HFFc6 (cell line): ENCODE measurements around the gene UBXN6. TPM values are rescaled to one million over a fixed set of nuclear protein-coding genes. Genes with fewer than 3 reads are reported as not detected.

Experiments
- DNase-seq: peaks from one replicate; pipeline ENCODE4 v3.0.0-alpha.2; 2018
- H3K27ac Mint-ChIP-seq: 2 replicates; pipeline ENCODE4 v1.8.0; 2020; ENCODE audit warnings: mild to moderate bottlenecking, mixed read lengths
- H3K27me3 Mint-ChIP-seq: 2 replicates; pipeline ENCODE4 v1.8.0; 2021; ENCODE audit warnings: mild to moderate bottlenecking, moderate library complexity, mixed read lengths; ENCODE audit not compliant: insufficient read depth
- H3K36me3 Mint-ChIP-seq: 2 replicates; pipeline ENCODE4 v1.8.0; 2021; ENCODE audit warnings: low read depth, mixed read lengths
- H3K4me1 Mint-ChIP-seq: 2 replicates; pipeline ENCODE4 v1.8.0; 2020; ENCODE audit warnings: low read depth, mixed read lengths
- H3K4me3 Mint-ChIP-seq: 2 replicates; pipeline ENCODE4 v1.8.0; 2020; ENCODE audit warnings: mild to moderate bottlenecking, moderate library complexity, mixed read lengths
- H3K9me3 Mint-ChIP-seq: 2 replicates; pipeline ENCODE4 v1.8.0; 2020; ENCODE audit warnings: mild to moderate bottlenecking, mixed read lengths
- total RNA-seq, 6 experiments: library from RNA; stranded (reverse); fragmentation: NEBNext Ultra II Directional; extraction: Animal tissue kit (Norgen Biotek cat#: 25700); gene quantifications; 2 replicates in 1 of 6; 3 replicates in 5 of 6; pipeline ENCODE4 v1.2.3, GENCODE V29; 2021
- TF ChIP-seq, protein P1 (sequence below): fragments of 200-600 bp; sonication (generic); IDR thresholded peaks from 2 replicates; pipeline ENCODE4 v1.5.0; 2021; ENCODE audit warnings: antibody characterized with exemption, mild to moderate bottlenecking

Gene UBXN6
- total RNA-seq, 6 experiments from 2014 or later, result 124 to 142 (median 131) TPM

DNA sequence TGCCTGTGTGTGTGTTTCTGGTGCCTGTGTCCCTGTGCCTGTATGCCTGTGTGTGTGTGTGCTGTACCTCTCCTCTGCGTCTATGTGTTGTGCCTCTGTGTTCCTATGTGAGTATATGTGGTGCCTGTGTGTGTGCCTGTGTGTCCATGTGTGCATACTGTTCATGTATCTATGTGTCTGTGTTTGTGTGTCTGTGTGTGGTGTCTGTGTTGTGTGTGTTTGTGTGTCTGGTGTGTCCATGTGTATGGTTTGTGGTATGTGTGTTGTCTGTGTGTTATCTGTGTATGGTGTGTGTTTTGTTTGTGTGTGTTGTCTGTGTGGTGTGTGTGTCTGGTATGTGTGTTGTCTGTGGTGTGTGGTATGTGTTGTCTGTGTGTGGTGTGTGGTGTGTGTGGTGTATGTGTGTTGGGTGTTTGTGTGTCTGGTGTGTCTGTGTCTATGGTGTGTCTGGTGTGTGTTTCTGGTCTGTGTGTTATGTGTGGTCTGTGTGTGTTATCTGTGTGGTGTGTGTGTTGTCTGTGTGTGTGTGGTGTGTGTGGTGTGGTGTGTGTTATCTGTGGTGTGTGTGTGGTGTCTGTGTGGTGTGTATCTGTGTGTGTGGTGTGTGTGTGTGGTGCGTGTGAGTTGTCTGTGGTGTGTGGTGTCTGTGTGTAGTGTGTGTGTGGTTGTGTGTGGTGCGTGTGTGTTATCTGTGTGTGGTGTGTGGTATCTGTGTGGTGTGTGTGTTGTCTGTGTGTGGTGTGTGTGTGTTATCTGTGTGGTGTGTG, 34.9 kb upstream of the UBXN6 start:
- Mint-ChIP-seq H3K27me3 (no peaks in the 10 kb centered on the region), H3K4me3 (no peak overlapping the region), H3K4me1 (no peaks in the 10 kb centered on the region), H3K27ac (no peak overlapping the region), H3K9me3 (no peaks in the 10 kb centered on the region), H3K36me3 (peaks cover 18% of the 10 kb centered on the region)
- TF ChIP-seq, protein P1, sequence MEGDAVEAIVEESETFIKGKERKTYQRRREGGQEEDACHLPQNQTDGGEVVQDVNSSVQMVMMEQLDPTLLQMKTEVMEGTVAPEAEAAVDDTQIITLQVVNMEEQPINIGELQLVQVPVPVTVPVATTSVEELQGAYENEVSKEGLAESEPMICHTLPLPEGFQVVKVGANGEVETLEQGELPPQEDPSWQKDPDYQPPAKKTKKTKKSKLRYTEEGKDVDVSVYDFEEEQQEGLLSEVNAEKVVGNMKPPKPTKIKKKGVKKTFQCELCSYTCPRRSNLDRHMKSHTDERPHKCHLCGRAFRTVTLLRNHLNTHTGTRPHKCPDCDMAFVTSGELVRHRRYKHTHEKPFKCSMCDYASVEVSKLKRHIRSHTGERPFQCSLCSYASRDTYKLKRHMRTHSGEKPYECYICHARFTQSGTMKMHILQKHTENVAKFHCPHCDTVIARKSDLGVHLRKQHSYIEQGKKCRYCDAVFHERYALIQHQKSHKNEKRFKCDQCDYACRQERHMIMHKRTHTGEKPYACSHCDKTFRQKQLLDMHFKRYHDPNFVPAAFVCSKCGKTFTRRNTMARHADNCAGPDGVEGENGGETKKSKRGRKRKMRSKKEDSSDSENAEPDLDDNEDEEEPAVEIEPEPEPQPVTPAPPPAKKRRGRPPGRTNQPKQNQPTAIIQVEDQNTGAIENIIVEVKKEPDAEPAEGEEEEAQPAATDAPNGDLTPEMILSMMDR, result no peak
- DNase-seq, result no peak

DNA sequence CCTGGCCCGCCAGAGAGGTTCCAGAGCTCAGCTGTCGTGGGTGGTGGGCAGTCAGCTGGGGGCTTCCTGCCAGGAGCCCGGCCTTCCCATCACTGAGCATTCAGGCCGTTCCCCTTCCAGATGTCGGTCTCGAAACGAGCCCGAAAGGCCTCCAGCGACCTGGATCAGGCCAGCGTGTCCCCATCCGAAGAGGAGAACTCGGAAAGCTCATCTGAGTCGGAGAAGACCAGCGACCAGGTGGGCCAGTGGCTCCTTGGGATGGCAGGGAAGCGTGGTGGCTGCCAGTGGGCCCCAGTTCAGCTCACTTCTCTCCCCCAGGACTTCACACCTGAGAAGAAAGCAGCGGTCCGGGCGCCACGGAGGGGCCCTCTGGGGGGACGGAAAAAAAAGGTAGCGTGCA, 33.9 kb upstream of the UBXN6 start:
- H3K36me3 Mint-ChIP-seq, result peaks cover 22% of the 10 kb centered on the region
- no peaks in the 10 kb centered on the region for H3K4me1 Mint-ChIP-seq
- no peaks in the 10 kb centered on the region for H3K9me3 Mint-ChIP-seq
- TF ChIP-seq, protein P1, result no peak
- no peaks in the 10 kb centered on the region for H3K27me3 Mint-ChIP-seq
- no peak overlapping the region for H3K27ac Mint-ChIP-seq
- DNase-seq, result no peak
- H3K4me3 Mint-ChIP-seq, result no peak overlapping the region

DNA sequence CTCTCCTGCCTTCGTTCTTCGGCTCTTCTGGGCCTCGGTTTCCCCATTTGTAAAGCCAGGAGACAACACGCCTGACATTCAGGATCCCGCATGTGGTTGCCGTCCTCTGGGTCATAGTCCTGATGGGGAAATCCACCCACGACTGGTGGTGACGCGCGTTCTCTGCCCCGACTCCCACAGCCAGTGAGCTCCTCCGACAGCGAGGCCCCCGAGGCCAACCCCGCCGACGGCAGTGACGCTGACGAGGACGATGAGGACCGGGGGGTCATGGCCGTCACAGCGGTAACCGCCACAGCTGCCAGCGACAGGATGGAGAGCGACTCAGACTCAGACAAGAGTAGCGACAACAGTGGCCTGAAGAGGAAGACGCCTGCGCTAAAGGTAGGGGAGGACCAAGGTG, 30.9 kb upstream of the UBXN6 start:
- no peaks in the 10 kb centered on the region for H3K4me1 Mint-ChIP-seq
- H3K4me3 Mint-ChIP-seq, result no peak overlapping the region
- TF ChIP-seq, protein P1, result no peak
- peaks cover under 1% of the 10 kb centered on the region; the same call in 1 of the 2 replicates for H3K27me3 Mint-ChIP-seq
- H3K36me3 Mint-ChIP-seq, result peaks cover 33% of the 10 kb centered on the region
- H3K27ac Mint-ChIP-seq, result no peak overlapping the region
- no peaks in the 10 kb centered on the region for H3K9me3 Mint-ChIP-seq
- DNase-seq, result no peak

DNA sequence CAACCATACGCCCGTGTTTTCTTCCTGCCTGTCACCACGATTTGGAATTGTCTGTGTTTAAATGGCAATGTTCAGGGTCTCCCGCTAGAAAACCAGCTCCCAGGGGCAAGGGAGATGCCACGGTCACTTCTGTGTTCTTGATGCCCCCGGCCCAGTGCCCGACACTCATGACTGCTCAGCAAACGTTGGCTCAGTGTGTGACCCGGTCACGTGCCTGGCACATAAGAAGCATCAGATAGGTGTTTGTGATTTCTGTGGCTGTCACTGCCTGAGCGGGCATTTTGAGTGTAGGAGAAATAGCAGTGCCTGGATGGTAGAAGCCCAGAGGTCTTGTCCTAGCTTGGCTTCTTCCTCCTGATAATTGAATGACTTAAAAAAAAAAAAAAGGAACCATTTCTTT, 30.0 kb upstream of the UBXN6 start:
- Mint-ChIP-seq H3K4me1 (no peaks in the 10 kb centered on the region), H3K27me3 (peaks cover 2% of the 10 kb centered on the region; the same call in 1 of the 2 replicates), H3K4me3 (no peak overlapping the region), H3K36me3 (peaks cover 36% of the 10 kb centered on the region), H3K27ac (no peak overlapping the region), H3K9me3 (no peaks in the 10 kb centered on the region)
- no peak for DNase-seq
- TF ChIP-seq, protein P1, result no peak

DNA sequence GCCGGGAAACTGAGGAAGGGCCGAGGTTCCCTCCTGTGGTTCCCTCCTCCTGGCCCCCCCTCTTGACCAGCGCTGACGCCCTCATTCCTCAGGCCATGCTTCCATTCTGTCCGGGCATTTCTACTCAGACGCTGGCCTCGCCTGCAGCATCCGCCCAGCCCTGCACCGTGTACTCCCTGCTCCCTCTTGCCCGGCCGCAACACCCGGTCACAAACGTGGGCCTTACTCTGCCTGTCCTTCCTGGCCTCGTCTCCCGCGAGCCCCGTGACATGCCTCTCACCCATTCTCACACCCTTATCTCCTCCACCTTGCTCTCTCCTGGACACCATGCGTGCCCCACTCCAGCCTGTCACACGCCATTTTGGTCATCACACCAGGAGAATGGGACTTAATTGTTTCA, 25.8 kb upstream of the UBXN6 start:
- H3K4me3 Mint-ChIP-seq, result no peak overlapping the region
- no peaks in the 10 kb centered on the region for H3K4me1 Mint-ChIP-seq
- DNase-seq, result no peak
- no peak overlapping the region for H3K27ac Mint-ChIP-seq
- H3K36me3 Mint-ChIP-seq, result peaks cover 20% of the 10 kb centered on the region
- TF ChIP-seq, protein P1, result no peak
- peaks cover 2% of the 10 kb centered on the region; the same call in 1 of the 2 replicates for H3K27me3 Mint-ChIP-seq
- no peaks in the 10 kb centered on the region for H3K9me3 Mint-ChIP-seq
